Measurements from ENCODE around the gene MEGF8. TPM values are rescaled to one million over a fixed set of nuclear protein-coding genes. Genes with fewer than 3 reads are reported as not detected.
A peak's percentile ranks its signal among the peaks of the same experiment; 100 is the strongest.

The MEGF8 gene
- total and polyA plus RNA-seq, 10 of the 15 experiments (the other 5 are each of a cell fraction or from before 2014, with no cell fraction given), result 0.43 to 12.8 (median 2.7) TPM

GRCh38 chr19:42421591-42422031, 96.2 kb downstream of the MEGF8 start:
- DNase-seq (ENCODE audit: low read depth, low spot score) (no peak), FAIRE-seq (no peak), ATAC-seq (no peak)
- SMC1A ChIA-PET (ENCODE audit: uncharacterized antibody, unreplicated experiment), result interaction anchor here (2.0 to 3.5 kb wide), 2 partner anchors 12 to 19 kb away, joined by 7 to 15 read pairs; no protein-coding TSS in a partner anchor
- in situ Hi-C loops (cut with MboI), result no loop called here
- no TSS peak for BruUV-seq (replicated peaks)
- RAD21 ChIA-PET (ENCODE audit: unreplicated experiment), result interaction anchor here (0.7 to 2.1 kb wide), 2 partner anchors 12 to 19 kb away, joined by 3 to 15 read pairs; no protein-coding TSS in a partner anchor
- peak overlapping the region; percentile 94; the same call in 1 of the 2 replicates for H3K4me3 ChIP-seq
- WGBS (ENCODE audit: insufficient coverage, insufficient replicate concordance, low lambda C conversion rate, missing lambda C conversion rate), result 96% methylated on average over 9 of the region's 9 CpGs
- TF ChIP-seq MXI1 (IDR thresholded peaks at IDR 0.05; ENCODE audit: low read depth, low read length) (no peak), EGR1 (IDR thresholded peaks at IDR 0.05; ENCODE audit: borderline replicate concordance in 1 of 2, low read depth in 2 of 2, low read length in 2 of 2) (no peak), SREBF2 (IDR thresholded peaks at IDR 0.05; ENCODE audit: low read length) (no peak), DPF2 (IDR thresholded peaks at IDR 0.05) (no peak), ZNF207 (IDR thresholded peaks at IDR 0.05; ENCODE audit: borderline replicate concordance) (no peak), SUZ12 (IDR thresholded peaks at IDR 0.05; ENCODE audit: unreplicated experiment) (no peak), EP300 (IDR thresholded peaks at IDR 0.05; ENCODE audit: borderline replicate concordance in 1 of 2, control insufficient read depth in 1 of 2, low read depth in 2 of 2, low read length in 2 of 2) (no peak), CEBPZ (IDR thresholded peaks at IDR 0.05; ENCODE audit: low read depth, low read length) (no peak)
- no peak overlapping the region for H3K27ac ChIP-seq (ENCODE audit: control insufficient read depth, insufficient read depth)
- H4K20me1 ChIP-seq (ENCODE audit: control insufficient read depth, insufficient read depth), result no peaks in the 10 kb centered on the region
- H2AFZ ChIP-seq (ENCODE audit: control insufficient read depth, low read depth, low read length), result no peak overlapping the region
- intact Hi-C loops (cut with micrococcal nuclease; ENCODE audit: unreplicated experiment), result loop anchor here (5.0 kb wide), 1 partner anchor 94 kb away; the partner anchor contains the start of gene MEGF8
- peaks cover 16% of the 10 kb centered on the region for H3K4me1 ChIP-seq (ENCODE audit: control insufficient read depth, insufficient read depth, low read length)
- no peaks in the 10 kb centered on the region for H3K36me3 ChIP-seq (ENCODE audit: control insufficient read depth in 2 of 2, insufficient read depth in 2 of 2, low read length in 1 of 2)
- H3K4me2 ChIP-seq (ENCODE audit: control insufficient read depth, insufficient read depth), result peak overlapping the region; percentile 97
- H3K9me3 ChIP-seq (replicated peaks; ENCODE audit: control insufficient read depth, insufficient read depth, low read length), result no peaks in the 10 kb centered on the region
- H3K27me3 ChIP-seq (replicated peaks in 1 of 2; ENCODE audit: control insufficient read depth in 2 of 2, insufficient read depth in 2 of 2, low read length in 1 of 2), result no peaks in the 10 kb centered on the region
- POLR2A ChIA-PET, result interaction anchor here (2.3 kb wide), 1 partner anchor 25 kb away, joined by 5 read pairs; no protein-coding TSS in a partner anchor
- H3K79me2 ChIP-seq (ENCODE audit: control insufficient read depth, insufficient read depth, low read length), result peaks cover 4% of the 10 kb centered on the region
- CTCF ChIA-PET, result interaction anchor here (1.0 to 6.8 kb wide), 4 partner anchors 12 to 25 kb away, joined by 3 to 95 read pairs (median 32); no protein-coding TSS in a partner anchor
- H3K9ac ChIP-seq (ENCODE audit: control insufficient read depth, insufficient read depth, low read length), result no peak overlapping the region

All from GM12878 (cell line).